DOHH2 (cell line): Measurements from ENCODE around the gene P2RX3.

Experiments
- H3F3A ChIP-seq: fragments of 200-600 bp; sonication (generic), shearing (Covaris generic); 2 replicates; pipeline ENCODE4 v1.6.0; 2016; ENCODE audit warnings: antibody characterized with exemption, mild to moderate bottlenecking; ENCODE audit not compliant: control insufficient read depth, insufficient read depth
- H3K27ac ChIP-seq: fragments of 200-600 bp; sonication (generic); 2 replicates; pipeline ENCODE4 v1.5.1; 2014; ENCODE audit warnings: low read depth, mild to moderate bottlenecking, low read length, moderate library complexity
- H3K27me3 ChIP-seq: fragments of 200-600 bp; sonication (generic); 2 replicates; pipeline ENCODE4 v1.6.1; 2014; ENCODE audit warnings: mild to moderate bottlenecking, low read length, mixed read lengths; ENCODE audit not compliant: control insufficient read depth
- H3K36me3 ChIP-seq: fragments of 200-600 bp; sonication (generic); 2 replicates; pipeline ENCODE4 v1.6.1; 2014; ENCODE audit warnings: mild to moderate bottlenecking, low read length, moderate library complexity, mixed read lengths; ENCODE audit not compliant: control insufficient read depth
- H3K4me1 ChIP-seq: fragments of 200-600 bp; sonication (generic); 2 replicates; pipeline ENCODE4 v1.6.1; 2014; ENCODE audit warnings: mild to moderate bottlenecking, low read length, mixed read lengths; ENCODE audit not compliant: control insufficient read depth
- H3K4me2 ChIP-seq: fragments of 200-600 bp; sonication (generic); 2 replicates; pipeline ENCODE4 v1.6.0; 2014; ENCODE audit warnings: mild to moderate bottlenecking, low read length, moderate library complexity
- H3K4me3 ChIP-seq: fragments of 200-600 bp; sonication (generic); 2 replicates; pipeline ENCODE4 v1.5.1; 2014; ENCODE audit warnings: mild to moderate bottlenecking, low read length, mixed read lengths
- H3K79me2 ChIP-seq: fragments of 200-600 bp; sonication (generic); 2 replicates; pipeline ENCODE4 v1.6.1; 2014; ENCODE audit warnings: mild to moderate bottlenecking, low read length, mixed read lengths; ENCODE audit not compliant: control insufficient read depth
- H3K9me2 ChIP-seq: fragments of 200-600 bp; sonication (generic); replicated peaks from 2 replicates; pipeline ENCODE4 v1.6.1; 2014; ENCODE audit warnings: mild to moderate bottlenecking, low read length, mixed read lengths; ENCODE audit not compliant: control insufficient read depth
- H3K9me3 ChIP-seq: fragments of 200-600 bp; sonication (generic); 2 replicates; pipeline ENCODE4 v1.6.1; 2014; ENCODE audit warnings: antibody characterized with exemption, low read length, mixed read lengths; ENCODE audit not compliant: control insufficient read depth, insufficient read depth
- H4K20me1 ChIP-seq: fragments of 200-600 bp; sonication (generic); 2 replicates; pipeline ENCODE4 v1.6.0; 2014; ENCODE audit warnings: low read depth, mild to moderate bottlenecking, antibody characterized with exemption, low read length, moderate library complexity; ENCODE audit not compliant: control insufficient read depth, insufficient read depth
- CTCF ChIP-seq: fragments of 200-600 bp; sonication (generic); IDR thresholded peaks from one replicate; pipeline ENCODE4 v1.5.1; 2014; ENCODE audit warnings: antibody characterized with exemption, mild to moderate bottlenecking, low read depth, low read length; ENCODE audit not compliant: poor library complexity, severe bottlenecking
- EZH2phosphoT487 ChIP-seq: fragments of 200-600 bp; sonication (generic); IDR thresholded peaks from 2 replicates; pipeline ENCODE4 v1.6.1; 2017; ENCODE audit warnings: borderline replicate concordance, mild to moderate bottlenecking, antibody characterized with exemption, low read length, moderate library complexity, mixed read lengths

P2RX3 gene

DNA sequence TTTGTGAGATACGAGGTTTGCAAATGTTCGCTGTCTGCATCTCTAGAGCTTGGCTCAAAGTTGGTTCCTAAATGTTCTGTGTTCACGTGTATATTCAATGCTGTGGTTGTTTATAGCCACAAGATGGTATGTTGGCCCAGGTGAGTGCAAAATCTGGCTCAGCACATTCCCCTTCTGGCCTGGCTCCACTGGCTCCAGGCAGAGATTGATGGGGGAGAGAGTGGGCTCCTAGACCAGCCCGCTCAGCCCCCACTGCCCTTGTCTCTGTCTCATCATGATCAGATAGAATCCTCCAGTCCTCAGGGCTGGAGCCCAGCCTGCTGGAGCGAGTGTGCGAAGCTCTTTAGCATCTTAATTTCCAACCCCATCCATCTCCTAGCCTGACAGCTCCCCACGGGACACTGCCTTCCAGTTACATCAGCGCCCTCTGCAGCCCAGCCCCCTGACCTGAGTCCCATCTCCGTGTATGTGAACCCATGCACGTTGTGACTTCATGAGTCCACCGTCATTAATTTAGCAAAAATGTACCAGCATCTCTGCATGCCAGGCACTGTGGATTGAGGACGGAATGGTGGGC lies 2.0 kb downstream of the P2RX3 start:
- Histone ChIP-seq H3K27ac (no peak overlapping the region), H3K27me3 (no peaks in the 10 kb centered on the region), H3K9me2 (no peaks in the 10 kb centered on the region), H3K36me3 (peaks cover 4% of the 10 kb centered on the region), H3K4me2 (no peak overlapping the region), H3K4me1 (peaks cover 9% of the 10 kb centered on the region), H3K4me3 (no peak overlapping the region), H4K20me1 (no peaks in the 10 kb centered on the region), H3F3A (no peaks in the 10 kb centered on the region), H3K9me3 (no peaks in the 10 kb centered on the region), H3K79me2 (peaks cover 11% of the 10 kb centered on the region)
- TF ChIP-seq CTCF (peak; percentile 63), EZH2phosphoT487 (no peak)

DNA sequence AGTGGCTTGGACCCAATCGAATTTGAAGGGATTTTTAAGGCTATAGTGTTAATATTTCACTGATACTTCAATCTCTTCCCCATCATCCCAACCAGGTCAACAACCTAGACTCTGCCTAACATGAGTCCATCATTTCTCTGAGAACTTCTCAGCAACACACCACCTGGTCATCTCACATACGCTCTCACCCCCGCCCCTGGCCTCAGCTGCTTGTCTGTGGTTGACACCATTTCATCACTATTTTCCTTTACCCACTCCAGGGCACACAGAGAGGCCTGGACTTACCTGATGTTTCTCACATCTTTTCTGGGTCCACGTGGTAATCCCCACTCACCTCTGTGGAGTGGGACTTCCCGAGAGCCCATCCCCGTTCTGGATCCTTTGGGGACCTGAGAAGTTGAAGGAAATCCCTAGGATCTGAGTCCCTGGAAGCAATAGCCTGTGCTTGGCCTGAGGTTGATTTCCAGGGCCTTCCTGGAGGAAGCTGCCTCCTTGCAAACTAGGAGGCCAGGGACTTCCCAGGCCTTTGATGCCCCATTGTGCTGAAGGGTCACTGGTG lies 3.2 kb downstream of the P2RX3 start:
- Histone ChIP-seq H3K4me2 (no peak overlapping the region), H3K27ac (no peak overlapping the region), H3K4me3 (no peak overlapping the region), H3K9me3 (no peaks in the 10 kb centered on the region), H3K4me1 (peaks cover 10% of the 10 kb centered on the region), H3F3A (no peaks in the 10 kb centered on the region), H3K27me3 (no peaks in the 10 kb centered on the region), H3K79me2 (peaks cover under 1% of the 10 kb centered on the region), H4K20me1 (no peaks in the 10 kb centered on the region), H3K9me2 (no peaks in the 10 kb centered on the region), H3K36me3 (no peaks in the 10 kb centered on the region)
- TF ChIP-seq CTCF (no peak), EZH2phosphoT487 (no peak)

DNA sequence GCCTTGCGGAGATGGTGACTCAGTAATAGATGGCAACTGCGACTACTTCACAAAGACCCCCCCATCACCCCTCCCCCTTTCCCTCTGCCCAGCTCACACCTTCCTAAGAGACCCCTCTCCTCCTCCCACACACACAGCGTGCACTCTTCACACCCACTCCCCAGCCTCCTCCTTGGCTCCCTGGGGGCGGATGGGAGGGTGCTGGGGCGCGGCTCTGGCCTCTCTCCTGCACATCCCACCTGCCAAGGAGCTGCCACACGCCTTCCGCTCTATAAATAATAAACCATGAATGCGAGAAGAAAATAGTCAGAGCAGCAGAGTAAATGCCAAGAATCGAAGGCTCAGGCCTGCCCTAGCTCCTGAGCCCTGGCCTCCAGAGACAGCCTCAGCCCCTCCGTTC lies 4.5 kb downstream of the P2RX3 start:
- Histone ChIP-seq H3K4me3 (no peak overlapping the region), H3K9me3 (no peaks in the 10 kb centered on the region), H3K79me2 (no peaks in the 10 kb centered on the region), H3K27ac (no peak overlapping the region), H3K36me3 (no peaks in the 10 kb centered on the region), H3K4me2 (no peak overlapping the region), H3K9me2 (no peaks in the 10 kb centered on the region), H4K20me1 (no peaks in the 10 kb centered on the region), H3K4me1 (peaks cover 6% of the 10 kb centered on the region; the same call in 1 of the 2 replicates), H3K27me3 (no peaks in the 10 kb centered on the region), H3F3A (no peaks in the 10 kb centered on the region)
- TF ChIP-seq EZH2phosphoT487 (no peak), CTCF (no peak)
